ENCODE results near the gene PIK3R3. TPM values are rescaled to one million over a fixed set of nuclear protein-coding genes. Genes with fewer than 3 reads are reported as not detected.
"Not testable (repeated sequence)": the region's sequence is repeated elsewhere in the genome, so short reads cannot be mapped to it uniquely, and the experiment has no call there.

Gene PIK3R3
- total RNA-seq, 1 donor, result 6.1 TPM

- TF ChIP-seq CTCF (IDR thresholded peaks at IDR 0.05; ENCODE audit: insufficient read depth, low read length), result no peak
- no peak overlapping the region for H3K4me3 ChIP-seq (ENCODE audit: low read depth, low read length)
- no peak for DNase-seq (ENCODE audit: low read depth)
Measured at GRCh38 chr1:46097149-46097472, 35.3 kb downstream of the PIK3R3 start.

- no peak for TF ChIP-seq CTCF (IDR thresholded peaks at IDR 0.05; ENCODE audit: insufficient read depth, low read length)
Measured at GRCh38 chr1:46096269-46097148, 35.9 kb downstream of the PIK3R3 start.

GRCh38 chr1:46095110-46095509 lies 37.3 kb downstream of the PIK3R3 start:
- not testable (repeated sequence) for H3K4me3 ChIP-seq (ENCODE audit: low read depth, low read length); DNase-seq (ENCODE audit: low read depth)

More at GRCh38 chr1:46096269-46097148, 35.9 kb downstream of the PIK3R3 start:
- no peak for DNase-seq (ENCODE audit: low read depth)
- no peak overlapping the region for H3K4me3 ChIP-seq (ENCODE audit: low read depth, low read length)

GRCh38 chr1:46094471-46095005 lies 37.9 kb downstream of the PIK3R3 start:
- peak; percentile 37 for DNase-seq (ENCODE audit: low read depth)

GRCh38 chr1:46093832-46094231 lies 38.6 kb downstream of the PIK3R3 start:
- H3K4me3 ChIP-seq (ENCODE audit: low read depth, low read length); DNase-seq (ENCODE audit: low read depth): not testable (repeated sequence)

More at GRCh38 chr1:46094471-46095005, 37.9 kb downstream of the PIK3R3 start:
- no peak overlapping the region for H3K4me3 ChIP-seq (ENCODE audit: low read depth, low read length)
- no peak for TF ChIP-seq CTCF (IDR thresholded peaks at IDR 0.05; ENCODE audit: insufficient read depth, low read length)

GRCh38 chr1:46087891-46088290 lies 44.5 kb downstream of the PIK3R3 start:
- no peak for TF ChIP-seq CTCF (IDR thresholded peaks at IDR 0.05; ENCODE audit: insufficient read depth, low read length)
- no peak for DNase-seq (ENCODE audit: low read depth)
- H3K4me3 ChIP-seq (ENCODE audit: low read depth, low read length), result no peak overlapping the region

GRCh38 chr1:46086576-46086975 lies 45.9 kb downstream of the PIK3R3 start:
- DNase-seq (ENCODE audit: low read depth), result no peak
- H3K4me3 ChIP-seq (ENCODE audit: low read depth, low read length), result no peak overlapping the region
- TF ChIP-seq CTCF (IDR thresholded peaks at IDR 0.05; ENCODE audit: insufficient read depth, low read length), result no peak
